H1 (cell line): Measurements from ENCODE around the gene TXLNA. TPM values are rescaled to one million over a fixed set of nuclear protein-coding genes. Genes with fewer than 3 reads are reported as not detected.
"Not testable (repeated sequence)": the region's sequence is repeated elsewhere in the genome, so short reads cannot be mapped to it uniquely, and the experiment has no call there.

Experiments
- CTCF ChIA-PET: fragments of 300-600 bp; sonication (Branson Sonifier 250); formaldehyde crosslinking; loops from one replicate; lab custom pipeline; 2021; ENCODE audit not compliant: partially characterized antibody; lab: Charles Lee
- POLR2A ChIA-PET: fragments of 300-600 bp; sonication (Branson Sonifier 250); formaldehyde crosslinking; loops from one replicate; lab custom pipeline; 2021; ENCODE audit warnings: inconsistent platforms; ENCODE audit not compliant: partially characterized antibody; lab: Charles Lee
- DNase-seq, 2 experiments: peaks; one replicate each; pipeline versions ENCODE4 v3.0.0 to v3.0.0-alpha.2; 2010 to 2022; ENCODE audit warnings: low spot score in 2 of 2, low read depth in 1 of 2, mixed read lengths in 1 of 2
- FAIRE-seq: peaks from 2 replicates; lab custom pipeline; 2011; peaks lifted over from hg19 to GRCh38; lab: Jason Lieb, UNC
- H2AFZ ChIP-seq: 2 replicates; pipeline ENCODE4 v1.8.1; 2012; ENCODE audit warnings: low read length, inconsistent platforms
- H2AK5ac ChIP-seq: 2 replicates; pipeline ENCODE4 v1.6.1; 2013; ENCODE audit warnings: low read depth, low read length
- H2BK120ac ChIP-seq: replicated peaks from 2 replicates; pipeline ENCODE3; 2013; ENCODE audit warnings: low read depth, low read length, inconsistent platforms
- H2BK12ac ChIP-seq: 2 replicates; pipeline ENCODE4 v1.6.1; 2013; ENCODE audit warnings: low read depth, low read length
- H2BK15ac ChIP-seq: 2 replicates; pipeline ENCODE4 v1.6.1; 2013; ENCODE audit warnings: low read length
- H2BK20ac ChIP-seq: 2 replicates; pipeline ENCODE4 v1.6.1; 2013; ENCODE audit warnings: low read length
- H2BK5ac ChIP-seq: 2 replicates; pipeline ENCODE4 v1.6.1; 2013; ENCODE audit warnings: low read depth, low read length
- H3K14ac ChIP-seq: 2 replicates; pipeline ENCODE4 v1.6.1; 2013; ENCODE audit warnings: inconsistent platforms; ENCODE audit not compliant: insufficient read length
- H3K18ac ChIP-seq: 2 replicates; pipeline ENCODE4 v1.6.1; 2013; ENCODE audit warnings: low read length; ENCODE audit errors: extremely low read depth
- H3K23ac ChIP-seq: 2 replicates; pipeline ENCODE4 v1.6.1; 2013; ENCODE audit warnings: inconsistent platforms; ENCODE audit not compliant: insufficient read length
- H3K23me2 ChIP-seq: 2 replicates; pipeline ENCODE4 v1.6.1; 2013; ENCODE audit warnings: low read depth, low read length
- H3K27ac ChIP-seq: 2 replicates; pipeline ENCODE4 v1.6.1; 2011; ENCODE audit warnings: low read depth, low read length, inconsistent platforms
- H3K27me3 ChIP-seq, 4 experiments: replicated peaks in 1 of 4; 1 replicate in 1 of 4; 2 replicates in 3 of 4; pipeline versions ENCODE4 v1.6.1 to v1.8.1; 2011 to 2013; ENCODE audit warnings: low read length in 3 of 4, mild to moderate bottlenecking in 3 of 4, inconsistent platforms in 2 of 4, mixed read lengths in 2 of 4, moderate library complexity in 1 of 4; ENCODE audit not compliant: control insufficient read depth in 3 of 4, insufficient read depth in 3 of 4; ENCODE audit errors: extremely low read depth in 1 of 4
- H3K36me3 ChIP-seq, 4 experiments: 2 replicates each; pipeline versions ENCODE4 v1.6.1 to v1.8.1; 2011 to 2013; ENCODE audit warnings: mild to moderate bottlenecking in 4 of 4, low read length in 3 of 4, moderate library complexity in 2 of 4, control low read depth in 1 of 4, inconsistent platforms in 1 of 4; ENCODE audit not compliant: insufficient read depth in 4 of 4, control insufficient read depth in 2 of 4
- H3K4ac ChIP-seq: replicated peaks from 2 replicates; pipeline ENCODE3; 2013; ENCODE audit warnings: low read length, low read depth, mixed read lengths, inconsistent platforms; ENCODE audit not compliant: insufficient read length
- H3K4me1 ChIP-seq, 4 experiments: replicated peaks in 1 of 4; 1 replicate in 1 of 4; 2 replicates in 3 of 4; pipeline versions ENCODE4 v1.6.1 to v1.8.1; 2011 to 2013; ENCODE audit warnings: low read length in 3 of 4, inconsistent platforms in 2 of 4, mixed read lengths in 1 of 4; ENCODE audit not compliant: insufficient read depth in 4 of 4, control insufficient read depth in 3 of 4
- H3K4me2 ChIP-seq, 2 experiments: 2 replicates each; pipeline versions ENCODE4 v1.6.1 to v1.8.1; 2011 to 2013; ENCODE audit warnings: low read depth in 2 of 2, low read length in 2 of 2, control low read depth in 1 of 2, inconsistent platforms in 1 of 2, mild to moderate bottlenecking in 1 of 2; ENCODE audit not compliant: insufficient read depth in 1 of 2
- H3K4me3 ChIP-seq, 4 experiments: fragments of 200-600, 300-600 bp in 1 of 4; sonication (generic), shearing (Covaris generic), sonication (Bioruptor Twin) in 1 of 4; 2 replicates each; pipeline versions ENCODE4 v1.5.1 to v1.8.1; 2011 to 2016; ENCODE audit warnings: low read length in 4 of 4, low read depth in 3 of 4, control low read depth in 2 of 4, inconsistent platforms in 2 of 4, mild to moderate bottlenecking in 2 of 4, mixed read lengths in 1 of 4, moderate library complexity in 1 of 4; ENCODE audit not compliant: insufficient read depth in 2 of 4; ENCODE audit errors: extremely low read depth in 1 of 4
- H3K56ac ChIP-seq: replicated peaks from 2 replicates; pipeline ENCODE3; 2013; ENCODE audit warnings: low read depth, mild to moderate bottlenecking, mixed read lengths, low read length, inconsistent platforms; ENCODE audit not compliant: insufficient read length
- H3K79me1 ChIP-seq: 2 replicates; pipeline ENCODE4 v1.6.1; 2013; ENCODE audit warnings: low read depth, low read length, control low read depth
- H3K79me2 ChIP-seq, 2 experiments: 2 replicates each; pipeline versions ENCODE4 v1.6.1 to v1.8.1; 2012 to 2013; ENCODE audit warnings: low read length in 2 of 2, mild to moderate bottlenecking in 2 of 2, inconsistent platforms in 1 of 2; ENCODE audit not compliant: insufficient read depth in 2 of 2, control insufficient read depth in 1 of 2
- H3K9ac ChIP-seq, 4 experiments: replicated peaks in 1 of 4; 1 replicate in 1 of 4; 2 replicates in 3 of 4; pipeline versions ENCODE4 v1.6.1 to v1.8.1; 2011 to 2013; ENCODE audit warnings: low read depth in 3 of 4, low read length in 3 of 4, control low read depth in 2 of 4, mild to moderate bottlenecking in 2 of 4, moderate library complexity in 2 of 4, inconsistent platforms in 1 of 4; ENCODE audit errors: extremely low read depth in 1 of 4
- H3K9me3 ChIP-seq, 2 experiments: 2 replicates each; pipeline versions ENCODE4 v1.6.1 to v1.8.1; 2012 to 2013; ENCODE audit warnings: mild to moderate bottlenecking in 2 of 2, moderate library complexity in 2 of 2, control low read depth in 1 of 2, inconsistent platforms in 1 of 2, low read depth in 1 of 2, low read length in 1 of 2, mixed read lengths in 1 of 2; ENCODE audit not compliant: insufficient read depth in 2 of 2
- H4K20me1 ChIP-seq, 2 experiments: replicated peaks in 1 of 2; 2 replicates each; pipeline versions ENCODE3 to v1.8.1; 2011 to 2013; ENCODE audit warnings: inconsistent platforms in 2 of 2, low read length in 2 of 2, mild to moderate bottlenecking in 1 of 2; ENCODE audit not compliant: insufficient read depth in 2 of 2, control insufficient read depth in 1 of 2
- H4K5ac ChIP-seq: 2 replicates; pipeline ENCODE4 v1.6.1; 2013; ENCODE audit warnings: low read length, low read depth, mixed read lengths, inconsistent platforms; ENCODE audit not compliant: insufficient read length
- H4K8ac ChIP-seq: 2 replicates; pipeline ENCODE4 v1.8.0; 2013; ENCODE audit warnings: mild to moderate bottlenecking, moderate library complexity, low read length, inconsistent platforms; ENCODE audit not compliant: insufficient read depth; ENCODE audit errors: extremely low read depth
- H4K91ac ChIP-seq: replicated peaks from 2 replicates; pipeline ENCODE3; 2013; ENCODE audit warnings: low read length, mixed read lengths, inconsistent platforms; ENCODE audit not compliant: insufficient read length
- WGBS, 2 experiments: shearing (Covaris generic) in 1 of 2; methylation state at CpG; one replicate each; pipeline versions ENCODE4 v1.1.6 to v1.1.7; 2013 to 2015; ENCODE audit warnings: low lambda C conversion rate in 2 of 2, mixed read lengths in 2 of 2, inconsistent platforms in 1 of 2, low coverage in 1 of 2, missing lambda C conversion rate in 1 of 2; ENCODE audit not compliant: insufficient replicate concordance in 2 of 2, insufficient coverage in 1 of 2, insufficient read length in 1 of 2; ENCODE audit errors: extremely low coverage in 1 of 2, missing lambda C conversion rate in 1 of 2; 5-methylcytosine and 5-hydroxymethylcytosine counted together
- polyA plus RNA-seq, 7 experiments: library from polyadenylated mRNA; depleted of rRNA in 3 of 7; stranded (reverse) in 5 of 7; unstranded in 2 of 7; fragments of >200 nt in 5 of 7; fragments of 200-250 nt in 2 of 7; gene quantifications; 1 replicate in 5 of 7; 2 replicates in 1 of 7; 4 replicates in 1 of 7; pipeline versions ENCODE4 v1.2.1 to v1.2.3, GENCODE V29; 2011 to 2013; ENCODE audit warnings: missing spikeins in 2 of 7, mixed read lengths in 2 of 7
- total RNA-seq: library from RNA; stranded (reverse); fragmentation: NEBNext Ultra II Directional; extraction: Animal tissue kit (Norgen Biotek cat#: 25700); gene quantifications from 2 replicates; pipeline ENCODE4 v1.2.1, GENCODE V29; 2021

Gene TXLNA
- total and polyA plus RNA-seq, 2 of the 8 experiments (the other 6 are each of a cell fraction or from before 2014, with no cell fraction given): 31.3 to 46.9 TPM

DNA sequence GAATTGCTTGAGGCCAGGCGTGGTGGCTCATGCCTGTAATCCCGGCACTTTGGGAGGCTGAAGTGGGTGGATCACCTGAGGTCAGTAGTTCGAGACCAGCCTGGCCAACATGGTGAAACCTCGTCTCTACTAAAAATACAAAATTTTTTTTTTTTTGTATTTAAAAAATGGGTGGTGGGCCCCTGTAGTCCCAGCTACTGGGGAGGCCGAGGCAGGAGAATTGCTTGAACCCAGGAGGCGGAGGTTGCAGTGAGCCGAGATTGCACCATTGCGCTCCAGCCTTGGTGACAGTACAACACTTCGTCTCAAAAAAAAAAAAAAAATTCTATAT is 45.6 kb upstream of the TXLNA start:
- CTCF ChIA-PET: interaction anchor here (0.6 to 1.1 kb wide), 4 partner anchors 9 to 188 kb away, joined by 3 to 5 read pairs (median 3); no protein-coding TSS in a partner anchor
- not testable (repeated sequence) for H3K4me2 ChIP-seq

More for the DNA sequence above, 45.6 kb upstream of the TXLNA start:
- POLR2A ChIA-PET, H3K4me1 ChIP-seq, H3K4me3 ChIP-seq, H2BK20ac ChIP-seq, H3K56ac ChIP-seq, H2BK12ac ChIP-seq, H3K9me3 ChIP-seq, H4K5ac ChIP-seq, H2BK5ac ChIP-seq, H3K4ac ChIP-seq, H3K27ac ChIP-seq, H3K36me3 ChIP-seq, H3K18ac ChIP-seq, H3K23me2 ChIP-seq, H4K20me1 ChIP-seq, H3K14ac ChIP-seq, H2AK5ac ChIP-seq, H2AFZ ChIP-seq, H3K27me3 ChIP-seq, H4K8ac ChIP-seq, H2BK15ac ChIP-seq, H3K9ac ChIP-seq, H3K79me1 ChIP-seq, H2BK120ac ChIP-seq, H3K23ac ChIP-seq, DNase-seq, H4K91ac ChIP-seq, FAIRE-seq: not testable (repeated sequence)
- WGBS, 2 experiments: 90% methylated on average over 9 of the region's 9 CpGs; no CpG with 5 or more reads in 1 of the 2 experiments
- peaks cover 0 to 44% of the 10 kb centered on the region in 2 experiments; a peak in 3 of 4 replicates for H3K79me2 ChIP-seq
